ENCODE measurements around the gene PRRT1B.
A peak's percentile ranks its signal among the peaks of the same experiment; 100 is the strongest.
"Not testable (repeated sequence)": the region's sequence is repeated elsewhere in the genome, so short reads cannot be mapped to it uniquely, and the experiment has no call there.

Gene PRRT1B

GRCh38 chr9:131522257-131523085 is 22.9 kb upstream of the PRRT1B start:
- DNase-seq (ENCODE audit: low spot score), result no peak

GRCh38 chr9:131523086-131523388 is 22.3 kb upstream of the PRRT1B start:
- no peak for DNase-seq (ENCODE audit: low spot score)

GRCh38 chr9:131523451-131524435 is 21.6 kb upstream of the PRRT1B start:
- no peak for DNase-seq (ENCODE audit: low spot score)

GRCh38 chr9:131524665-131525315 is 20.5 kb upstream of the PRRT1B start:
- DNase-seq (ENCODE audit: low spot score), result no peak

GRCh38 chr9:131525643-131526565 is 19.4 kb upstream of the PRRT1B start:
- no peak for DNase-seq (ENCODE audit: low spot score)

- DNase-seq (ENCODE audit: low spot score), result no peak
Measured at GRCh38 chr9:131528186-131528585, 17.1 kb upstream of the PRRT1B start.

- no peak for DNase-seq (ENCODE audit: low spot score)
Measured at GRCh38 chr9:131528886-131529505, 16.3 kb upstream of the PRRT1B start.

GRCh38 chr9:131529597-131530545 is 15.5 kb upstream of the PRRT1B start:
- no peak for DNase-seq (ENCODE audit: low spot score)

- DNase-seq (ENCODE audit: low spot score), result peak; percentile 87
Measured at GRCh38 chr9:131530546-131530919, 14.8 kb upstream of the PRRT1B start.

GRCh38 chr9:131530920-131531832 is 14.1 kb upstream of the PRRT1B start, which contains the start of gene UCK1:
Gene UCK1 (minus strand): TSS chr9:131531263. CDS start chr9:131531174, 89 bp downstream.
- peak; percentile 100 for DNase-seq (ENCODE audit: low spot score)

GRCh38 chr9:131534721-131535237 is 10.5 kb upstream of the PRRT1B start:
- DNase-seq (ENCODE audit: low spot score), result no peak

- DNase-seq (ENCODE audit: low spot score), result no peak
Measured at GRCh38 chr9:131537946-131538345, 7.4 kb upstream of the PRRT1B start.

GRCh38 chr9:131539223-131539923 is 6.0 kb upstream of the PRRT1B start:
- DNase-seq (ENCODE audit: low spot score), result no peak

GRCh38 chr9:131543141-131543540 is 2.2 kb upstream of the PRRT1B start:
- DNase-seq (ENCODE audit: low spot score), result no peak

GRCh38 chr9:131545786-131546335 is 538 bp downstream of the PRRT1B start:
- DNase-seq (ENCODE audit: low spot score), result no peak

- peak; percentile 55 for DNase-seq (ENCODE audit: low spot score)
Measured at GRCh38 chr9:131546336-131547084, 1.2 kb downstream of the PRRT1B start.

- DNase-seq (ENCODE audit: low spot score), result not testable (repeated sequence)
Measured at GRCh38 chr9:131549186-131549585, 3.9 kb downstream of the PRRT1B start.
